SK-N-SH (cell line): ENCODE data around the gene DLG3. TPM values are rescaled to one million over a fixed set of nuclear protein-coding genes. Genes with fewer than 3 reads are reported as not detected.

ENCODE experiments used
- CTCF ChIA-PET: fragments of 300-600, 350-600 bp; formaldehyde crosslinking; extraction: SDS; loops from one replicate; lab custom pipeline; 2021; lab: Yijun Ruan, JAX
- POLR2A ChIA-PET: fragments of 350-600 bp; sonication (Branson Sonifier 250); formaldehyde crosslinking; extraction: SDS; loops from one replicate; lab custom pipeline; 2020; ENCODE audit warnings: antibody characterized with exemption, inconsistent platforms; lab: Yijun Ruan, JAX
- DNase-seq: peaks from one replicate; pipeline ENCODE4 v3.0.0; 2012
- H2AFZ ChIP-seq: fragments of 200-600 bp; sonication (generic); 2 replicates; pipeline ENCODE4 v1.8.1; 2016; ENCODE audit warnings: antibody characterized with exemption, mild to moderate bottlenecking, low read depth
- H3F3A ChIP-seq: fragments of 200-600 bp; sonication (generic); replicated peaks from 2 replicates; pipeline ENCODE3; 2016; ENCODE audit warnings: antibody characterized with exemption, mild to moderate bottlenecking; ENCODE audit not compliant: insufficient read depth
- H3K27ac ChIP-seq, 2 experiments: fragments of 200-500 bp in 1 of 2; fragments of 200-600 bp in 1 of 2; sonication (Bioruptor generic) in 1 of 2; sonication (generic), shearing (Covaris generic) in 1 of 2; 2 replicates each; pipeline versions ENCODE4 v1.5.1 to v1.6.1; 2014 to 2016; ENCODE audit warnings: low read depth in 2 of 2, inconsistent platforms in 1 of 2, low read length in 1 of 2, mild to moderate bottlenecking in 1 of 2, mixed read lengths in 1 of 2
- H3K27me3 ChIP-seq: fragments of 200-600 bp; sonication (generic), shearing (Covaris generic); 2 replicates; pipeline ENCODE4 v1.6.1; 2016; ENCODE audit warnings: mixed run types; ENCODE audit not compliant: insufficient read depth
- H3K36me3 ChIP-seq, 2 experiments: fragments of 200-500 bp in 1 of 2; fragments of 200-600 bp in 1 of 2; sonication (Bioruptor generic) in 1 of 2; sonication (generic) in 1 of 2; replicated peaks in 1 of 2; 2 replicates each; pipeline versions ENCODE3 to v1.5.1; 2014 to 2016; ENCODE audit warnings: low read length in 1 of 2, mild to moderate bottlenecking in 1 of 2; ENCODE audit not compliant: insufficient read depth in 2 of 2, control insufficient read depth in 1 of 2
- H3K4me1 ChIP-seq, 2 experiments: fragments of 200-500 bp in 1 of 2; fragments of 200-600 bp in 1 of 2; sonication (Bioruptor generic) in 1 of 2; sonication (generic), shearing (Covaris generic) in 1 of 2; 2 replicates each; pipeline versions ENCODE4 v1.5.1 to v1.6.1; 2014 to 2016; ENCODE audit warnings: low read depth in 1 of 2, low read length in 1 of 2, mixed run types in 1 of 2; ENCODE audit not compliant: insufficient read depth in 2 of 2, control insufficient read depth in 1 of 2
- H3K4me2 ChIP-seq: fragments of 200-600 bp; sonication (generic), shearing (Covaris generic); 2 replicates; pipeline ENCODE4 v1.6.1; 2017; ENCODE audit warnings: mixed run types
- H3K4me3 ChIP-seq, 2 experiments: fragments of 200-500 bp in 1 of 2; fragments of 200-600 bp in 1 of 2; sonication (Bioruptor generic) in 1 of 2; sonication (generic), shearing (Covaris generic) in 1 of 2; 2 replicates each; pipeline versions ENCODE4 v1.5.1 to v1.8.1; 2014 to 2016; ENCODE audit warnings: low read depth in 2 of 2, inconsistent platforms in 1 of 2, low read length in 1 of 2, mild to moderate bottlenecking in 1 of 2, mixed read lengths in 1 of 2, moderate library complexity in 1 of 2
- H3K79me2 ChIP-seq: fragments of 200-600 bp; sonication (generic); 2 replicates; pipeline ENCODE4 v1.8.1; 2017; ENCODE audit warnings: mild to moderate bottlenecking; ENCODE audit not compliant: insufficient read depth
- H3K9ac ChIP-seq: fragments of 200-600 bp; sonication (generic); 2 replicates; pipeline ENCODE4 v1.6.1; 2017; ENCODE audit warnings: mixed run types
- H3K9me2 ChIP-seq: fragments of 200-600 bp; sonication (generic); 2 replicates; pipeline ENCODE4 v1.6.1; 2017; ENCODE audit warnings: mixed run types
- H3K9me3 ChIP-seq: fragments of 200-600 bp; sonication (generic); 2 replicates; pipeline ENCODE4 v1.6.1; 2017; ENCODE audit warnings: mixed run types, mild to moderate bottlenecking, moderate library complexity
- H4K20me1 ChIP-seq: fragments of 200-600 bp; sonication (generic); 2 replicates; pipeline ENCODE4 v1.6.1; 2017; ENCODE audit warnings: mild to moderate bottlenecking, mixed run types; ENCODE audit not compliant: insufficient read depth
- CHD2 ChIP-seq: fragments of 150-350 bp; IDR thresholded peaks from 2 replicates; pipeline ENCODE4 v1.6.1; 2018; ENCODE audit warnings: low read length; ENCODE audit not compliant: partially characterized antibody
- EZH2phosphoT487 ChIP-seq: fragments of 200-600 bp; sonication (generic); IDR thresholded peaks from 2 replicates; pipeline ENCODE4 v1.6.1; 2017; ENCODE audit warnings: low read depth, mixed run types, mild to moderate bottlenecking, antibody characterized with exemption, moderate library complexity, borderline replicate concordance
- FOXM1 ChIP-seq: IDR thresholded peaks from 2 replicates; pipeline ENCODE4 v1.4.0; 2012; ENCODE audit warnings: low read depth, mild to moderate bottlenecking
- IRF3 ChIP-seq: fragments of 150-350 bp; IDR thresholded peaks from 2 replicates; pipeline ENCODE4 v1.6.1; 2016; ENCODE audit warnings: mild to moderate bottlenecking, low read depth, low read length
- JUND ChIP-seq: IDR thresholded peaks from 2 replicates; pipeline ENCODE4 v1.4.0; 2012
- MAX ChIP-seq: IDR thresholded peaks from 2 replicates; pipeline ENCODE4 v1.4.0; 2012; ENCODE audit warnings: low read depth
- NFIC ChIP-seq: IDR thresholded peaks from 2 replicates; pipeline ENCODE4 v1.4.0; 2012; ENCODE audit warnings: borderline replicate concordance
- PBX3 ChIP-seq: IDR thresholded peaks from 2 replicates; pipeline ENCODE4; 2012
- POLR2AphosphoS5 ChIP-seq: IDR thresholded peaks from 2 replicates; pipeline ENCODE4 v1.6.1; 2012; ENCODE audit warnings: low read depth, low read length
- RAD21 ChIP-seq: IDR thresholded peaks from 2 replicates; pipeline ENCODE4 v1.6.1; 2012; ENCODE audit warnings: mild to moderate bottlenecking, low read length
- REST ChIP-seq: IDR thresholded peaks from 2 replicates; pipeline ENCODE4 v1.6.1; 2012; ENCODE audit warnings: mild to moderate bottlenecking, low read depth, low read length, moderate library complexity
- SMC3 ChIP-seq: IDR thresholded peaks from 2 replicates; pipeline ENCODE4 v1.6.1; 2012; ENCODE audit warnings: low read depth, low read length, improper control_type of control experiment
- TAF1 ChIP-seq: IDR thresholded peaks from 2 replicates; pipeline ENCODE4 v1.6.1; 2012; ENCODE audit warnings: low read depth, mild to moderate bottlenecking, low read length, moderate library complexity, borderline replicate concordance
- TEAD4 ChIP-seq: IDR thresholded peaks from 2 replicates; pipeline ENCODE4 v1.4.0; 2012; ENCODE audit warnings: mild to moderate bottlenecking, borderline replicate concordance; ENCODE audit not compliant: insufficient read depth
- USF2 ChIP-seq: fragments of 150-350 bp; IDR thresholded peaks from 2 replicates; pipeline ENCODE4 v1.6.1; 2017; ENCODE audit warnings: antibody characterized with exemption, low read length, low read depth, borderline replicate concordance
- YY1 ChIP-seq: IDR thresholded peaks from 2 replicates; pipeline ENCODE4 v1.4.0; 2012; ENCODE audit warnings: low read depth, mild to moderate bottlenecking
- WGBS: methylation state at CpG from one replicate; pipeline ENCODE4 v1.1.6; 2017; ENCODE audit warnings: low lambda C conversion rate; 5-methylcytosine and 5-hydroxymethylcytosine counted together
- polyA plus RNA-seq, 3 experiments: library from polyadenylated mRNA; depleted of rRNA; stranded (reverse); fragments of >200 nt; gene quantifications; 2 replicates each; pipeline ENCODE4 v1.2.3, GENCODE V29; 2012

The DLG3 gene
- polyA plus RNA-seq, 1 of the 3 experiments (the other 2 are of a cell fraction): 11.7 TPM

GRCh38 chrX:70461026-70461425 is 16.4 kb downstream of the DLG3 start:
- WGBS: 54% methylated on average over 2 of the region's 2 CpGs
- CTCF ChIA-PET: no interaction called here

More at GRCh38 chrX:70461026-70461425, 16.4 kb downstream of the DLG3 start:
- no peak overlapping the region for H3K27ac ChIP-seq
- H3K4me3 ChIP-seq: no peak overlapping the region
- H2AFZ ChIP-seq: no peak overlapping the region
- H3K36me3 ChIP-seq: no peaks in the 10 kb centered on the region
- no peak for DNase-seq
- no peaks in the 10 kb centered on the region for H3K27me3 ChIP-seq
- no peaks in the 10 kb centered on the region for H4K20me1 ChIP-seq
- H3K4me1 ChIP-seq: no peaks in the 10 kb centered on the region
- POLR2A ChIA-PET: no interaction called here
- no peak overlapping the region for H3K9ac ChIP-seq
- TF ChIP-seq EZH2phosphoT487: no peak
- TF ChIP-seq SMC3: no peak
- TF ChIP-seq NFIC: no peak
- TF ChIP-seq POLR2AphosphoS5: no peak
- no peak for TF ChIP-seq REST
- no peak for TF ChIP-seq FOXM1
- no peak for TF ChIP-seq RAD21
- no peak for TF ChIP-seq USF2
- no peak for TF ChIP-seq YY1
- no peak for TF ChIP-seq PBX3
- no peak for TF ChIP-seq TEAD4
- no peak for TF ChIP-seq TAF1
- no peak for TF ChIP-seq IRF3
- TF ChIP-seq MAX: no peak
- TF ChIP-seq JUND: no peak
- TF ChIP-seq CHD2: no peak
- TF ChIP-seq, all 33 proteins: peak for 0
- Histone ChIP-seq H3F3A (no peaks in the 10 kb centered on the region), H3K9me2 (no peaks in the 10 kb centered on the region), H3K9me3 (no peaks in the 10 kb centered on the region), H3K79me2 (peaks cover 17% of the 10 kb centered on the region; the same call in 1 of the 2 replicates), H3K4me2 (no peak overlapping the region)
